Coronary artery (tissue), 2 donors: ENCODE data around the gene PARD3.

Experiments used
- DNase-seq: peaks from one replicate; pipeline ENCODE4 v3.0.0-alpha.2; 2017; ENCODE audit warnings: low spot score
- H3K27ac ChIP-seq, 2 donors: fragments of 200-600 bp; sonication (generic); one replicate each; pipeline ENCODE4 v1.5.1; 2016 to 2019
- H3K4me3 ChIP-seq: fragments of 200-600 bp; sonication (generic); 2 replicates; pipeline ENCODE4 v1.5.1; 2016; ENCODE audit warnings: mild to moderate bottlenecking, moderate library complexity
- TF ChIP-seq, protein P1 (sequence below): fragments of 200-600 bp; sonication (generic); IDR thresholded peaks from one replicate; pipeline ENCODE4 v1.5.1; 2019; ENCODE audit warnings: antibody characterized with exemption

Gene PARD3

DNA sequence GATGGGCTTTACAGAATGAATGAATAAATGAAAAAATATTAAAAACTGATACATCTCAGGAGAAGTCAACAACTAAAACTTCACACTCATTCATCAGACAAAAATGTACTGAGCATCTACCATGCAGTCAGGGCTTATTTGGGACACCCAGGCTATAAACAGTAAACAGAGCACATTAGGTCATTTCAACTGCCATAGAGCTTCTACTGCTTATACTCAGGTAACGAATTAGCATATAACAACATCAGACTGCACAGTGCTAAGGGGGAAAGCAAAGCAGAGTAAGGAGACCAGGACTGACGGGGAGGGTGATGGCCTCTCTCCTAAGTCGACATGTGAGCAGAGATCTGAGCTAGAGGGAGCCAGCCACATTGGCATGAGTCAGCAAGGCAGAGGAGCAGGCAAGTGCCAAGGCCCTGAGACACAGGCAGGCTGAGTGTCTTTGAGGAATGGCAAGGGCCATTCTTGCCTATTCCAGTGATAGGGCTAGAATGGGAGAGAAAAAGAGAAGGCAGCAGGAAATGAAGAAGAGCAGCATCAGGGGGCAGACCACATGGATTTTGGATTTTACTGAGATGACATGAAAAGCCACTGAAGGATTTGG lies 528.9 kb downstream of the PARD3 start:
- no peak for DNase-seq
- Histone ChIP-seq H3K27ac (no peak overlapping the region), H3K4me3 (no peak overlapping the region)
- TF ChIP-seq, protein P1, sequence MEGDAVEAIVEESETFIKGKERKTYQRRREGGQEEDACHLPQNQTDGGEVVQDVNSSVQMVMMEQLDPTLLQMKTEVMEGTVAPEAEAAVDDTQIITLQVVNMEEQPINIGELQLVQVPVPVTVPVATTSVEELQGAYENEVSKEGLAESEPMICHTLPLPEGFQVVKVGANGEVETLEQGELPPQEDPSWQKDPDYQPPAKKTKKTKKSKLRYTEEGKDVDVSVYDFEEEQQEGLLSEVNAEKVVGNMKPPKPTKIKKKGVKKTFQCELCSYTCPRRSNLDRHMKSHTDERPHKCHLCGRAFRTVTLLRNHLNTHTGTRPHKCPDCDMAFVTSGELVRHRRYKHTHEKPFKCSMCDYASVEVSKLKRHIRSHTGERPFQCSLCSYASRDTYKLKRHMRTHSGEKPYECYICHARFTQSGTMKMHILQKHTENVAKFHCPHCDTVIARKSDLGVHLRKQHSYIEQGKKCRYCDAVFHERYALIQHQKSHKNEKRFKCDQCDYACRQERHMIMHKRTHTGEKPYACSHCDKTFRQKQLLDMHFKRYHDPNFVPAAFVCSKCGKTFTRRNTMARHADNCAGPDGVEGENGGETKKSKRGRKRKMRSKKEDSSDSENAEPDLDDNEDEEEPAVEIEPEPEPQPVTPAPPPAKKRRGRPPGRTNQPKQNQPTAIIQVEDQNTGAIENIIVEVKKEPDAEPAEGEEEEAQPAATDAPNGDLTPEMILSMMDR: no peak

DNA sequence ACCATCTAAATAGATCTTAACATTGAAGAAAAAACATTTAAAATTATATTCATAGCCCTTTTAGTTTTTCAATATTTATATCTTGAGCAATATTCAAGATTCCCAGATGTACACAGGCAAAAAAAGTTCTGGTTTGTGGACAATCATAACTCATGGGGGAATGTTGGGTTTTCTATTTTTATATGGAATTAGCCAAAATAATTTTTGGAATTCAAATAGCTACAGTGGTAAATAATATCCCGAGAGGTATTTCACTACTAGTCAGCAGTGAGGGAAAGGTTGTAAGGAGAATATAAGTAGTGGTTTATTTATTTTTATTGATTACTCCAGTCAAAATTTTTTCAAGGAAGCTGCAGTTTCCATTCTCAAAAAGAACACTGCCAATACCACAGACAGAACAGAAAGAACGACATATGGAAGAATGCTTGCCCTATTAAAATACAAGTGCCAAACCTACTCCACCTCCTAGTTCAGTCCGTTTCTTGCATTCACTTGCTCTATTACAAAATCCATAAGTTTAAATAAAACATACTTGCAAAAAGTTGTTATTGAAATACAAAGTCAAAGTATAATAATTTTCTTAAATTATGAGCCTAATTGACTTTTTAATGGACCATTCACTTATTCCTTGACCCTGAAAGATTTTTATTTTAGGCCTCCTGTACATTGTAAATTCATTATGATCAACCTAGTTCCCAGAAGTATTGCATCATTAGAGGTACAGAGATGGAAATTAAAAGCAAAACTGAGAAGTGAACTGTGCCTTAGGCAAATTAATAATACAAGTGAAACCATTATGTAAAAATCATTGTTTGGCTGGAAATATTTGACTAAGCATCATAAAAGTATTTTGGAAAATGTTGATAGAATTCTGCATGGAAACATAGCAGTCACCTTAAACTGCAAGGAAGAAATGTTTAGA lies 533.2 kb downstream of the PARD3 start:
- peak overlapping the region in 1 of 2 donors; percentile 85 for H3K27ac ChIP-seq
- no peak overlapping the region for H3K4me3 ChIP-seq
- no peak for DNase-seq
- TF ChIP-seq, protein P1: no peak

DNA sequence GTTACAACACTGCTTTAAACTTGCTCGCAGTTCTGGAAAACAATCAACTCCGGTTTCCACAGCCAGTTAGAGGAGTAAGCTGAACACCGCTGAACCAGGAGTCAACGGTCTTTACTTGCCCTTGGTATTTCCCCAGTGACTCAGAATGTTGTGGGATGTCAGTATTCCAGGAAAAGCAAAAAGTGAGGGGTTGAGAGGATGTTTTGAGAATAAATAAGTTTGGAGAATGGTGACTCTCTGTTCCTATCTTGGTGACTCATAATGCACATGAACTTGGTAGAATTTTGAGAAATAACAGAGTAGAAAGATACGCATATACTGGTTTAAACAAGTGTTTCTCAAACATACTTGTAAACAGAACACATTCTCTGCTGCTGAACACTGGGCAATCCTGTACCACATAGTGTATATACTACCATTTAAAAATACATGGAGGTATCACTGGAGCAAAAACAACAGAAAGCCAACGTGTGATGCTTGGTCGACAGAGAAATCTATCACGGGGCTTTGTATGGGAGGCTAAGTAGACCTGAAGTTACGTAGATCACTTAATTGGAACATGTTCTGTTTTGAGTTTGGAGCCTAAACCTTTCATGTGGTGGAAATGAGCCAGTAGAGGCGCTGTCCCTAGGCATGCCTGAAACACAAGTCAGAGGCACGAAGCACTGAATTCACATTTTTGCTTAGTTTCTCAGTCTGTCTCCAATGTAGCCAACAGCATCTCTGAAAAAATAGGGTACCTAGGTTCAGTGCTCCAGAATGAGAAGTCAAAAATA lies 534.3 kb downstream of the PARD3 start:
- DNase-seq: no peak
- peak overlapping the region; percentile 62 to 85 for H3K27ac ChIP-seq
- TF ChIP-seq, protein P1: no peak
- peak overlapping the region; percentile 32 for H3K4me3 ChIP-seq

DNA sequence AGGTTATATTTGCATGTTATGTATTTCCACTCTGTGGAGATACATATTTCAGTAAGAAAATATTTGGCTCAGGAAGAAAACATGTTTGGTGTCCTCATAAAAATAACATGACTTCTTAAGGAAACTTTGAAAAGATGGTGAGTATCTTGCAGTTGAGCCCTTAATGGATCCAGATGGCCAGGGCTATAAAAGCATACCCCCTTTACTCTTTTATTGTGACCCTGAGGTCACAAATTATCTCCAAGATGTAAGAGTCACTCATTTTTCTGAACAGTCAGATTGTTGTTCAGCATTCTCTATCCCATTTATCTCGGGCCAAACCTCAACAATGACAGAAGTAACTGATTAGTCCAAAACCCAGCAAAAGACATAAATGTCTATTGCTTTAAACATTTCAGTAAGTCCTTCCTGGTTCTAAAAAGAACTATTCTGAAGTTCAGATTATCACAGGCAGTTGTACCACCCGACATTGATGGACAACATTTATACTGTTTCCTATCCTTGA lies 539.4 kb downstream of the PARD3 start:
- DNase-seq: no peak
- H3K4me3 ChIP-seq: no peak overlapping the region
- no peak overlapping the region for H3K27ac ChIP-seq
- TF ChIP-seq, protein P1: no peak

DNA sequence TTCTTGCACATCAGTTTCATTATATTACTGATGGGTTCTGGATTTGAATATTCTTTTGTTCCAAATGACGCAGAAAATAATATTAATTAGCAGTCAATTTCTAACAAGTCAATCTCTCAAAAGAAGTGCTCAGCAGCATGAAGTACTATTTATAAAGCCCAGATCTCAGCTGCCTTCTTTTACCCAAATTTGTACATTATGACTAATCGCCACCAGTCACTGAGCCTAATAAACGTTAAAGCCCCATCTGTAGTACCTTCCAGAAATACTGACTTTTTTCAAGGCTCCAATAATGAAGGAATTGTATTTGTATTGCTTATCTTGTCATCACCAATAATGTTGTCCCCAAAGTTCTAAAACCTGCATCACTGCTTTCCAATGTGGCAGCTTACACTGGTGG lies 540.2 kb downstream of the PARD3 start:
- Histone ChIP-seq H3K27ac (no peak overlapping the region), H3K4me3 (no peak overlapping the region)
- TF ChIP-seq, protein P1: no peak
- no peak for DNase-seq

DNA sequence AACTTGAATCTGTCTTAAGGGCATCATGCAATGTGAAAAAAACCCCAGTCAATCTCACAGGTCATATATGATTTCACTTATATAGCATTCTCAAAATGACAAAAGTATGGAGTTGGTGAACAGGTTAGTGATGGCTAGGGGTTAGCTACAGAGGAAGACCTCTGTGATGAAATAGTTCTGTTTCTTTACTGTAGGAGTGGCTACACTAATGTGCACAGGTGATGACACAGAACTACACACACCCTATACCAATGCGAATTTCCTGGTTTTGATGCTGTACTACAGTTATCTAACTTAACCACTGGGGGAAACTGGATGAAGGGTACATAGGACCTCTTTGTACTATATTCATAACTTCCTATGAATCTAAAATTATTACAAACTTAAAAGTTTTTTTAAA lies 541.8 kb downstream of the PARD3 start:
- TF ChIP-seq, protein P1: no peak
- DNase-seq: no peak
- Histone ChIP-seq H3K4me3 (no peak overlapping the region), H3K27ac (no peak overlapping the region)
